Common myeloid progenitor, CD34-positive (primary cell): ENCODE data around the gene GOLGA8O.
"Not testable (repeated sequence)": the region's sequence is repeated elsewhere in the genome, so short reads cannot be mapped to it uniquely, and the experiment has no call there.

Experiments used
- CTCF ChIA-PET: fragments of 350-600 bp; sonication (Branson Sonifier 250); formaldehyde crosslinking; loops from one replicate; lab custom pipeline; 2021; ENCODE audit warnings: antibody characterized with exemption; lab: Charles Lee
- POLR2A ChIA-PET: fragments of 350-600 bp; sonication (Branson Sonifier 250); formaldehyde crosslinking; loops from one replicate; lab custom pipeline; 2021; ENCODE audit warnings: antibody characterized with exemption; lab: Charles Lee
- DNase-seq, 3 donors: peaks; one replicate each; pipeline versions ENCODE4 v3.0.0 to v3.0.0-alpha.2; 2013
- H3K27ac ChIP-seq, 2 experiments: 1 replicate in 1 of 2; 2 replicates in 1 of 2; pipeline ENCODE4 v1.7.0; 2013; ENCODE audit warnings: inconsistent platforms in 2 of 2, low read length in 2 of 2, mild to moderate bottlenecking in 2 of 2, low read depth in 1 of 2, moderate library complexity in 1 of 2; ENCODE audit not compliant: severe bottlenecking in 2 of 2, insufficient read depth in 1 of 2, poor library complexity in 1 of 2
- H3K27me3 ChIP-seq, 5 experiments: replicated peaks in 2 of 5; 1 replicate in 3 of 5; 2 replicates in 2 of 5; pipeline versions ENCODE4 v1.6.1 to v1.7.0; 2013; ENCODE audit warnings: low read length in 4 of 5, mild to moderate bottlenecking in 2 of 5, moderate library complexity in 2 of 5, inconsistent platforms in 1 of 5; ENCODE audit not compliant: insufficient read depth in 5 of 5, control insufficient read depth in 4 of 5
- H3K36me3 ChIP-seq, 4 experiments: 1 replicate in 2 of 4; 2 replicates in 2 of 4; pipeline versions ENCODE4 v1.6.1 to v1.7.0; 2013; ENCODE audit warnings: low read length in 3 of 4, control low read depth in 1 of 4, mild to moderate bottlenecking in 1 of 4; ENCODE audit not compliant: control insufficient read depth in 4 of 4, insufficient read depth in 4 of 4
- H3K4me1 ChIP-seq, 4 experiments: 1 replicate in 3 of 4; 2 replicates in 1 of 4; pipeline versions ENCODE4 v1.6.1 to v1.7.1; 2013; ENCODE audit warnings: low read length in 3 of 4, mild to moderate bottlenecking in 3 of 4, control low read depth in 1 of 4, inconsistent platforms in 1 of 4, moderate library complexity in 1 of 4; ENCODE audit not compliant: control insufficient read depth in 4 of 4, insufficient read depth in 4 of 4; ENCODE audit errors: control extremely low read depth in 1 of 4
- H3K4me3 ChIP-seq, 7 experiments: 1 replicate in 4 of 7; 2 replicates in 3 of 7; pipeline versions ENCODE4 v1.5.1 to v1.7.0; 2013; ENCODE audit warnings: mild to moderate bottlenecking in 7 of 7, low read length in 6 of 7, moderate library complexity in 6 of 7, inconsistent platforms in 2 of 7, low read depth in 2 of 7, control low read depth in 1 of 7; ENCODE audit not compliant: insufficient read depth in 4 of 7, control insufficient read depth in 1 of 7; ENCODE audit errors: extremely low read depth in 1 of 7
- H3K9me3 ChIP-seq, 5 experiments: 1 replicate in 4 of 5; 2 replicates in 1 of 5; pipeline versions ENCODE4 v1.6.1 to v1.7.1; 2013; ENCODE audit warnings: low read length in 4 of 5, mild to moderate bottlenecking in 2 of 5, inconsistent platforms in 1 of 5, low read depth in 1 of 5, moderate library complexity in 1 of 5; ENCODE audit not compliant: control insufficient read depth in 4 of 5, insufficient read depth in 2 of 5; ENCODE audit errors: control extremely low read depth in 1 of 5
- WGBS: methylation state at CpG from one replicate; pipeline ENCODE4 v1.1.5; 2013; ENCODE audit not compliant: insufficient coverage; 5-methylcytosine and 5-hydroxymethylcytosine counted together

The GOLGA8O gene

DNA sequence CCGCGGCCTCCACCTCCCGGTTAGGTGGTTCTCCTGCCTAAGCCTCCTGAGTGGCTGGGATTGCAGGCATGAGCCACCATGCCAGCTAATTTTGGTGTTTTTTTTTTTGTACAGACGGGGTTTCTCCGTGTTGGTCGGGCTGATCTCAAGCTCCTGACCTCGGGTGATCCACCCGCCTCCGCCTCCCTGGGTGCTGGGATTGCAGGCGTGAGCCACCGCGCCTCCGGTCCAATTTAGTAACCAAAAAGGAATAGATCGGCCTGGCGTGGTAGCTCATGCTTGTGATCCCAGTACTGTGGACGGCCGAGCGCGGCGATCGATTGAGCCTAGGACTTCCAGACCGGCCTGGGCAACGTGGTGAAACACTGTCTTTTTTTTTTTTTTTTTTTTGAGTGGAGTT is 12.6 kb upstream of the GOLGA8O start:
- H3K4me3 ChIP-seq, H3K9me3 ChIP-seq, CTCF ChIA-PET, DNase-seq, POLR2A ChIA-PET, H3K27ac ChIP-seq, H3K27me3 ChIP-seq, H3K36me3 ChIP-seq, H3K4me1 ChIP-seq: not testable (repeated sequence)
- WGBS, result no CpG with 5 or more reads among the region's 23 CpGs

DNA sequence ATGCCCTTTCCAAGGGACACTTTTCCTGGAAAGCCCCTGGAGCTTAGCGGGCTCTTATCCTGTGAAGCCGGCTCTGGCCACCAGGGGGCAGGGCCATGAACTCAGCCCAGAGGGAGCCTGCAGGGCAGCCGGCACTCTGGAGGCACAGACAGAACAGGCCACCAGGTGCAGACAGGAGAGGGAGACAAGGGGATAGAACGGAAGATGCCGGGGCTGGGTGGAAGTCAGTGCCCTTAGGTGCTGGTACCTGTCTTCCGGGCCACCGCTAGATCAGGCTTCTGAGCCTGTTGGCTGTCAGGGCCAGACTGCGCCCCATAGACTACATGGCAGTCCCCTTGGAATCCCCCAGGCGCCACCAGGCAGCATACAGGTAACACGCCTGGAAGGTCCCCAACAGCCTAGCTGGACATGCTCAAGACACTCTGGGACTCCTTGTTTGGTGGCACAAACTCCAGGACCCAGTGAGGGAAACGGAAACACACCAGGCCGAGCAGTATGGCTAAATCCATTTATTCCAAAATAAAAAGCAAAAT is 14.9 kb downstream of the GOLGA8O start:
- no CpG with 5 or more reads among the region's 12 CpGs for WGBS
- H3K4me3 ChIP-seq, H3K27ac ChIP-seq, H3K4me1 ChIP-seq, DNase-seq, H3K9me3 ChIP-seq, H3K27me3 ChIP-seq, POLR2A ChIA-PET, H3K36me3 ChIP-seq, CTCF ChIA-PET: not testable (repeated sequence)

DNA sequence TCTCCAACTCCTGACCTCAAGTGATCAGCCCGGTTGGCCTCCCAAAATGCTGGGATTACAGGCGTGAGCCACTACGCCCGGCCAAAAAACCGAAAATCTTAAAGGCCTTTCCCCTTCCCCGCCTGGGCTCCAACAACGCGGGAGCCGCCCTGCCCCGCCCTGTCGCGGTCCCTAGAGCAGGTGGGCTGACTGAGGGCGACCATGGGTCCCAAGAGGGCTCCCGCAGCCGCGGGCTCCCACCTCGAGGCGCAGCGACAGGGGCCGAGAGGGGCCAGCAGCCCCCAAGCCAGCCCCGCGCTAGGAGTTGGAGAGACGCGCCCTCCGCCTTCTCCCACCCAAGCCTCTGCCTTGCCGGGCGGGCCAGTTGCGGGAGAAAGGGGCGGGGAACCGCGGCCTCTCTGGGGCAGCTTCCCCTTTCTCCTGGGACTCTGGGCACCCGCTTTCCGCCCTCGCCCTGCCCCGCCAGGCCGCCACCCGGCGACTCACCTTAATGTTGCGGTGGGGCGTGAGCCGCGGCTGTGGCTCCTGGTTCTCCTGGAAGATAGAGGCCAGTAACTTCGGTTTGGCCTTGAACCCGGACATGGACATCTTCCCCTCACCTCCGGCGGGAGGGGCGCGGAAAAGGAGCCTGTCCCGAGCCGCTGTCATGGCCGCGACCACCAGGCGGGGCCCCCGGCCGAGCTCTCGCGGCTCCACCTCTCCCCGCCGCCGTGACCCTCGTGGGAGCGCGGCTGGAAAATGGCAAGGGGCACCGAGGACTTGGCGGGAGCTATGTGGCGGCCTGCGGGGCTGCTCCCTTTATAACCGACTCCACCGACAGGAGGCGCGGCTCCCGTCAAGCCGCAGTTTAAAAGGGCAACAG is 21.1 kb downstream of the GOLGA8O start:
- POLR2A ChIA-PET, DNase-seq, H3K27me3 ChIP-seq, H3K36me3 ChIP-seq, CTCF ChIA-PET, H3K27ac ChIP-seq, H3K4me3 ChIP-seq, H3K4me1 ChIP-seq, H3K9me3 ChIP-seq: not testable (repeated sequence)
- no CpG with 5 or more reads among the region's 73 CpGs for WGBS

DNA sequence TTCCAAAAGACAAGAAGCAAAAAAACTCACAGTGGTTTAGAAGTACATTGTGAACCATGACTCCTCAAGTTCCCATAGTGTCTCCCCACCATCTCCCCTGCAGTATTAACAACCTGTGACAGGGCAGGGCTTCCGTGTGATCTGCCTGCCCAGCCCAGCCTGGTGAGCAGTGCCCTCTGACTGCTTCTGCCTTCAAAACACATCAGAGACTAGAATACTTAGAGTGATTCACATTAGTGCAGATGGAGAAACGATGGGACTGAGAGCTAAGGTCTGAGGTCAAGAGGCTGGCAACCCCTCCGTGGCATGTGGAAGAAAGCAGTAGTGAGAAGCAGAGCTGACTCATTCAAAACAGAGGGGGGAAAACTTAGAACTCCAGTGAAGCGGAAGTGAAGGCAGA is 27.8 kb downstream of the GOLGA8O start:
- CTCF ChIA-PET, H3K9me3 ChIP-seq, H3K36me3 ChIP-seq, DNase-seq, H3K27me3 ChIP-seq, H3K4me1 ChIP-seq, H3K4me3 ChIP-seq, POLR2A ChIA-PET, H3K27ac ChIP-seq: not testable (repeated sequence)
- no CpG with 5 or more reads among the region's 4 CpGs for WGBS

DNA sequence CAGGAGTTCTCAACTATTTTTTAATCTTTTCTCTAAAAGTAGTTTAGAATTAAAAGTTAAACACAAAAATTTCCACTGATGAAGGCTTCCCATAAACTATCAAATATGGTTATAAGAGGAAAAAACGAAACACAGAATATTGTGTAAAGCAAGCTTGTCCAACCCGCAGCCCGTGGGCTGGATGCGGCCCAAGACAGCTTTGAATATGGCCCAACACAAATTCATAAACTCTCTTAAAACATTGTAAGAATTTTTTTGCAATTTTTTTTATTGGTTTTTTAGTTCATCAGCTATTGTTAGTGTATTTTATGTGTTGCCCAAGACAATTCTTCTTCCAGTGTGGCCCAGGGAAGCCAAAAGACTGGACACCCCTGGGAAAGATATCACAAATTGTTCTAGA is 28.9 kb downstream of the GOLGA8O start:
- CTCF ChIA-PET, H3K9me3 ChIP-seq, H3K27me3 ChIP-seq, DNase-seq, H3K4me3 ChIP-seq, H3K36me3 ChIP-seq, H3K27ac ChIP-seq, H3K4me1 ChIP-seq, POLR2A ChIA-PET: not testable (repeated sequence)
- WGBS, result no CpG with 5 or more reads among the region's 4 CpGs

DNA sequence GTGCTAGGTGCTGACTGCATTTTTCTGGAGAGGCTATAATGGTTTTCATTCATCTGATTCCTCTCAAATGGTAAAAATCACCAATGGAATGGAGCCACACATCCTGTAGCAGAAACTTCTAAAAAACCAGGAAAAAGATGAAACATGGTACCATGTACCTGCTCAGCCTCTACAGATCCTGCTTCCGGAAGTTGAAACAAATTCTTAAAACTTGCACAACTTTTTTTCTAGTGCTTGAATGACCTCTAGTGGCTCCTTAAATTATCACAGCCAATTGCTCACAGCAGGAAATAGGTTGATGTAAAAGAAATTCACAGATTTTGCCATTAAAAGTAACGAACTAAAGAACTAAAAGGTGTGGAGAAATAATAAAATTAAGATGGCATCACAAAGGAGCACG is 47.5 kb downstream of the GOLGA8O start:
- H3K27ac ChIP-seq, POLR2A ChIA-PET, DNase-seq, H3K27me3 ChIP-seq, CTCF ChIA-PET, H3K4me3 ChIP-seq, H3K36me3 ChIP-seq, H3K4me1 ChIP-seq, H3K9me3 ChIP-seq: not testable (repeated sequence)
- WGBS, result no CpG with 5 or more reads among the region's 3 CpGs

DNA sequence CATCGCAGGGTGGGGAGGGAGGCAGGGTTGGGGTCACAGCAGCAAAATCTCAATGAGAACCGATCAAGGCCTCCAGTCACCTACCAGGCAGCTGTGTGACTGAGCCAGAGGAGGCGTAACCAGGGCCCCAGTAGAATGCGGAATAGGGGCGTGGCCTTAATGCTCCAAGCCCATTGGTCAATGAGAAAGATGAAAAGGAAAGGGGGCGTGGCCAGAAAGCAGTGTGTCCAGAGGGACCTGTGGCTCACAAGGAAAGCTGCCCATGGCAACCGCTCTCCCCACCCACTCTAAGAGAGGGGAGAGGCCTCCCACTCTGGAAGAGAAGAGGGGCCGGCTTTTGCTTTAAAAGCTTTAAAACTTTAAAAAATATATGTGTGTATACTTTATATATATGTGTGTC is 52.2 kb downstream of the GOLGA8O start, which contains the start of gene GOLGA8K:
TSS of gene GOLGA8K (minus strand) at position 101 of the 400 bp plus-strand sequence. CDS start at position 3, 98 bp downstream.
- H3K36me3 ChIP-seq, H3K4me1 ChIP-seq, POLR2A ChIA-PET, DNase-seq, H3K27ac ChIP-seq, H3K9me3 ChIP-seq, H3K27me3 ChIP-seq, H3K4me3 ChIP-seq, CTCF ChIA-PET: not testable (repeated sequence)
- no CpG with 5 or more reads among the region's 8 CpGs for WGBS
